Peyer's patch (tissue), 4 donors: ENCODE results near the gene FZD4.

ENCODE experiments used
- CTCF ChIP-seq, 6 experiments: fragments of 450-650 bp in 4 of 6; fragments of 200-600 bp in 2 of 6; sonication (generic) in 1 of 6; IDR thresholded peaks; one replicate each; pipeline ENCODE4 v1.5.1; 2017 to 2019; ENCODE audit warnings: antibody characterized with exemption in 6 of 6, mild to moderate bottlenecking in 3 of 6, moderate library complexity in 1 of 6
- POLR2A ChIP-seq, 2 donors: fragments of 450-650 bp; IDR thresholded peaks; one replicate each; pipeline ENCODE4 v1.5.1; 2017; ENCODE audit warnings: antibody characterized with exemption in 2 of 2, mild to moderate bottlenecking in 2 of 2, moderate library complexity in 2 of 2

- no peak for TF ChIP-seq CTCF (IDR thresholded peaks at IDR 0.05)
- no peak for TF ChIP-seq POLR2A (IDR thresholded peaks at IDR 0.05)
Observed at GRCh38 chr11:86987679-86988078, 32.5 kb upstream of the FZD4 start.
